HG03139 (cell line): ENCODE measurements around the gene IMMP2L.
"Not testable (repeated sequence)": the region's sequence is repeated elsewhere in the genome, so short reads cannot be mapped to it uniquely, and the experiment has no call there.

Experiments
- ATAC-seq: cut with Tn5 transposase; IDR thresholded peaks from one replicate; pipeline ENCODE4 v1.9.1; 2021; ENCODE audit not compliant: unreplicated experiment

The IMMP2L gene

DNA sequence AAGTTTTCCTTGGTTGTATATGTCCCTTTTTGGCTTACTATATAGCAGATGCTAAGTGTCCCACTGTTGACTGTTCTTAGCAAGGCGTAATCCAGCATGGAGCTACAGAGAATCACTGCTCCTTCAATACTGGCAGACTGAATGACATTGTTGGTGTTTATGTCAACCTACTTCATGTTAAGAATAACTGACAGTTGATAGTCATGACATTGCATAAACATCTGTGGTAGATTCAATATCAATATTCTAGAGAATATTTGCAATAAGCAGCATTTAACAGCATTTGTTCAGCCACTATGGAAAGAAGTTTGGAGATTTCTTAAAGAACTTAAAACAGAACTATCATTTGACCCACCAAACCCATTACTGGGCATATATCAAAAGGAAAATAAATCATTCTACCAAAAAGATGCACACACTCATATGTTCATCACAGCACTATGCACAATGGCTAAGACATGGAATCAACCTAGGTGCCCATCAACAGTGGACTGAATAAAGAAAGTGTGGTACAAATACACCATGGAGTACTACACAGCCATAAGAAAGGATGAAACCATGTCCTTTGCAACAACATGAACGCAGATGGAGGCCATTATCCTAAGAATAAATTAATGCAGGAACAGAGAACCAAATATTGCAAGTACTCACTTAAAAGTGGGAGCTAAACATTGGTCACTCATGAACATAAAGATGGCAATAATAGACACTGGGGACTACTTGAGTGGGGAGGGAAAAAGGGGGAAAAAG is 88.7 kb downstream of the IMMP2L start:
- ATAC-seq = no peak

DNA sequence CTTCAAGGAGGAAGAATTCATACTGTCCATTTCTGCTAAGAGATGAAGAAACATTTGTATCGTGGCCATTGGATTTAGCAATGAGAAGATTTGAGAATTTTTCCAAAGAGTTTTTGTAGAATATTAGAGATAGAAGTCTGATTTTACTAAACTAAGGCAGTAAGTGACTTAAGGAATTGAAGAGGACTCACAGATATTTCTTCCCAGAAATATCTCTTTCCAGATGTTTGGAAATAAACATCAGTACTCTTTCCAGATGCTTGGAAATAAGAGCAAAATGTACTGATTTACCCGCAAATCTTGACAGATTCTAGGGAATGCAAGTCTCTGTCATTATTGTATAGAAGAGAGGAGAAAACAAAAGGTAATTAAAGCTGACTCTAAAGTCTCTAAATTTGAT is 91.3 kb downstream of the IMMP2L start:
- ATAC-seq = no peak

DNA sequence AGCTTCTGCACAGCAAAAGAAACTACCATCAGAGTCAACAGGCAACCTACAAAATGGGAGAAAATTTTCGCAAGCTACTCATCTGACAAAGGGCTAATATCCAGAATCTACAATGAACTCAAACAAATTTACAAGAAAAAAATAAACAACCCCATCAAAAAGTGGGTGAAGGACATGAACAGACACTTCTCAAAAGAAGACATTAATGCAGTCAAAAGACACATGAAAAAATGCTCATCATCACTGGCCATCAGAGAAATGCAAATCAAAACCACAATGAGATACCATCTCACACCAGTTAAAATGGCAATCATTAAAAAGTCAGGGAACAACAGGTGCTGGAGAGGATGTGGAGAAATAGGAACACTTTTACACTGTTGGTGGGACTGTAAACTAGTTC is 92.4 kb downstream of the IMMP2L start:
- ATAC-seq = not testable (repeated sequence)

DNA sequence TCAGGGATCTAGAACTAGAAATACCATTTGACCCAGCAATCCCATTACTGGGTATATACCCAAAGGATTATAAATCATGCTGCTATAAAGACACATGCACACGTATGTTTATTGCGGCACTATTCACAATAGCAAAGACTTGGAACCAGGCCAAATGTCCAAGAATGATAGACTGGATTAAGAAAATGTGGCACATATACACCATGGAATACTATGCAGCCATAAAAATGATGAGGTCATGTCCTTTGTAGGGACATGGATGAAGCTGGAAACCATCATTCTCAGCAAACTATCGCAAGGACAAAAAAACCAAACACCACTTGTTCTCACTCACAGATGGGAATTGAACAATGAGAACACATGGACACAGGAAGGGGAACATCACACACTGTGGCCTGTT is 96.5 kb downstream of the IMMP2L start:
- not testable (repeated sequence) for ATAC-seq

DNA sequence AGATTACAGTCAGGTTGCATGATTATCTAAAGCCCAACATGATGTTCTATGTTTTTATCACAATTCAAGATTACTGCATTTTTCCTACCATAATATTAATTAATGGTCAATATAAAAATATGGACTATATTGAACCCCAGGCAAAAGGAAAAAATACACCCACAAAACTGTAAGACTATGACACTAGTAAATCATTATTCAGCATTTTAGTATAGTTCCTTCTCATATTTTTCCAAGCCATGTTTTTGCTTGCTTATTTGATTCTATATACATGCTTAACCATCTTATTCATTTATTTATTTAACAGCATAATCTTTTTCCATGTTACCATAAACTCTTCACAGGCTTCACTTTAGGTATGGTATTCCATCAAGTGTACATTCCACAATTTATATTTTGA is 101.6 kb downstream of the IMMP2L start:
- no peak for ATAC-seq

DNA sequence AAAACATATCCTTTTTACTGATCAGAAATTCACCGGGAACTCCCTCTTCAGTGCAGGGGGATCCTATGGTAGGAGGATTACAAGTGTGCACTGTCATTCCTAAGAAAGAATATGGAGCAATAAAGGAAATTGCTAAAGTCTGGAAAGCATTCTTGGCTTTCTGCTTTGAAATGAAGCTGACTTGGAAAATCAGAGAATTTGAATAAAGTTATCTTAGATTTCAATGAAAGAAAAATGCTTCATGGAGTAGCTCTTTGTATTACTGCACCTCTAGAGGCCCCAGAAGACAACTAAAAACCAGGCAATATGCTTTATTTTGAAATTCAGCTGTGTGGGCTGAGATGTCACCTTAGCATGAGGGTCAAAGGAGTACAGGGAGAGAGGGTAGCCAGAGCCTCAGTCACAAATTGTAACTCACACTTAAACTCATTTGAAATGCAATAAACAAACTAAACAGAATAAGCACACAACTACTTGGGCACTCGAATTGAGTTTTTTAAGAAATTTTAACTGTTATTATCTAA is 102.5 kb downstream of the IMMP2L start:
- no peak for ATAC-seq

DNA sequence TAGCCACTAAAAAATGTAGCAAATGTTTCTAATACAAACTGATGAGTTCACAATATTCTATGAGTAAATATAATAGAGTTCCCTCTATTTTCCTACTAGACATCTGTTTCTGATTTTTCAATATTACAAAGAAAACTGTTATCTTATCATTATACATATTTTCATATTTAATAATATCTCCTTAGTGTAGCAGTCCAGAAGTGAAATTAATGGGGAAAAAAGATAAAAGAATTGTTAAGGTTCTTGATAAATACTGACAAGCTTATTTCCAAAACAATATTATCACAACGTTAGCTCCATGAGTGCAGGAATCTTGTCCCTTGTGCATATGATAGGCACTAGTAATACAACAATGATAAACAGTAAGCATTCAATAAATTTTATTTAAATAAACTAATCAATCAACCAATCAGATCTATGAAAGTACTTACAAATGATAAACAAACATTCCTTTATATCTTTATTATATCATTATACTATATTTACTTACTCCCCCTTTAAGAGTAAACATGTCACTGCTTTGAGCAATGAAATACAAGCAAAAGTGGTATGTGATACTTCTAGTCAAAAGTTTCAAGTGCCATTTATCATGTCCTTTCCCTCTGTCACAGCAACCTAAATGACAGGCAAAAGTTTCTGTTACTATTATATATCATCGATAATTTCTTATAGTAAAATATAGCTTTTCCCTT is 103.1 kb downstream of the IMMP2L start:
- no peak for ATAC-seq

DNA sequence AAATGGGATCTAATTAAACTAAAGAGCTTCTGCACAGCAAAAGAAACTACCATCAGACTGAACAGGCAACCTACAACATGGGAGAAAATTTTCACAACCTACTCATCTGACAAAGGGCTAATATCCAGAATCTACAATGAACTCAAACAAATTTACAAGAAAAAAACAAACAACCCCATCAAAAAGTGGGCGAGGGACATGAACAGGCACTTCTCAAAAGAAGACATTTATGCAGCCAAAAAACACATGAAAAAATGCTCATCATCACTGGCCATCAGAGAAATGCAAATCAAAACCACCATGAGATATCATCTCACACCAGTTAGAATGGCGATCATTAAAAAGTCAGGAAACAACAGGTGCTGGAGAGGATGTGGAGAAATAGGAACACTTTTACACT is 111.6 kb downstream of the IMMP2L start:
- not testable (repeated sequence) for ATAC-seq

DNA sequence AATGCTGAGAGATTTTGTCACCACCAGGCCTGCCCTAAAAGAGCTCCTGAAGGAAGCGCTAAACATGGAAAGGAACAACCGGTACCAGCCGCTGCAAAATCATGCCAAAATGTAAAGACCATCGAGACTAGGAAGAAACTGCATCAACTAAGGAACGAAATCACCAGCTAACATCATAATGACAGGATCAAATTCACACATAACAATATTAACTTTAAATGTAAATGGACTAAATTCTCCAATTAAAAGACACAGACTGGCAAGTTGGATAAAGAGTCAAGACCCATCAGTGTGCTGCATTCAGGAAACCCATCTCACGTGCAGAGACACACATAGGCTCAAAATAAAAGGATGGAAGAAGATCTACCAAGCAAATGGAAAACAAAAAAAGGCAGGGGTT is 114.8 kb downstream of the IMMP2L start:
- ATAC-seq = not testable (repeated sequence)

DNA sequence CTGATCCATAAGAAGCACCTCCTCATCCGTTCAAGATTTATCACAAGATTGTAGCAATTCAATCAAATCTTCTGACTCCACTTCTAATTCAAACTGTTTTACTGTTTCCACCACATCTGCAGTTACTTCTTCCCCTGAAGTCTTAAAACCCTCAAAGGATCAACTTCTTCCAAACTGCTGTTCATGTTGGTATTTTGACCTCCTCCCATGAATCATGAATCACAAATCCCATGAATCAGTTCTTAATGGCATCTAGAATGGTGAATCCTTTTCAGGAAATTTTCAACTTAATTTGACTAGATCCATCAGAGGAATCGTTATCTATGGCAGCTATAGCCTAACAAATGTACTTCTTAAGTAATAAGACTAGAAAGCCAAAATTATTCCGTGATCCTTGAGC is 122.3 kb downstream of the IMMP2L start:
- ATAC-seq = no peak

DNA sequence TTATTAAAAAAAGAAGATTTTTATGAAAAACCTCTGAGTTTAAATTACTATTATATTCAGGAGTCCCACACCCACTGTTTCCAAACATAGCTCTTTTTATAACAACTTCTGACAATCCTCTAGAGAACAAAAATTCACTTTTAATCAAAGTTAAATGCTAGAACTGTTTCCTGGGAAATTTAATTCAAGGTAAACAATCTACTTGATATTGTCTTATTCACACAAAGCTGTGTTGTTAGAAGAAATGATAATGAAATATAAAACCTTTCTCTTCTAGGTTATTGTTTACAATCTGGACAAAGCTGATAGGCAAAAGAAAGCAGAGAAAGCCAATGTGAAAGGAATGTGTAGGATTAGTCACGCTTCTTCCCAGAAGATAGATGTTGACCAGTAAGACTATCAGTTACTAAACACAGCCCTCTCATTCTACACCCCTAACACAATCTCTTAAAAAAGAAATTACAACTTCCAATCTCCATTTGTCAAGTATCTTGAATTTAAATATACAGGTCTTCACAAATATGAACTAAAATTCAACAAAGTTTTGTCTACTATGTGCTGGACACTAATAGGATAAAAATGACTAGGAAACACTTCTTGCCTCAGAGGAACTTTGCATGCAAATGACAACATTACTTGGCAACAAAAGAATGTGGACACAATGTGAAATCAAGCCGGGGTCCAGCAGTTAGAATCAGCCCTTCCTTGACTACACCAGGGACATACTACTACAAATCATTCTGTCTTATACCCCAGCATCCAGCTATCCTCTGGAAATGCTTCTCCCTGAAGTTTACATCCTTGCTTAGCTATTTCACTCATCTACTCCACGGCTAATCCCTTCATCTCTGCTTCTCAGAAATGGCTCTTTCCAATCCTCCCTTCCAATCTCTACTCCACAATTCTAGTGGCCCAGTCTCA is 123.7 kb downstream of the IMMP2L start:
- no peak for ATAC-seq

DNA sequence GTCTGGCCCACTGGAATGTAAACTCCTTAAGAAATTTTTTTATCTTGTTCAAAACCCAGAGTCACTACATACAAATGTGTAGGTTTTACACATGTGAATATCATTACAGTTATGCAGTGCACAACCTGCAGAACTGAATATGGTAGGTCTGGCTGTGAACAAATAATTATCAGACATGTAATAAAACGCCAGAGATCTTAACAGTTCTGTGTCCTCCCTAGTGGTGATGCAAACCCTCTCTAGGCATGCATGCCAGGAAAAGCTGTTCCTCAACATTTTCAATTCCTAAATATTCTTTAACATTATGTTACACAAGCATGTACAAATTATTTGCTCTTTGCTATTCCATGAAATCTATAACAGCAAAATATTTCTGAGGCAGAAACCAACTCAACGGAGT is 124.6 kb downstream of the IMMP2L start:
- ATAC-seq = no peak

DNA sequence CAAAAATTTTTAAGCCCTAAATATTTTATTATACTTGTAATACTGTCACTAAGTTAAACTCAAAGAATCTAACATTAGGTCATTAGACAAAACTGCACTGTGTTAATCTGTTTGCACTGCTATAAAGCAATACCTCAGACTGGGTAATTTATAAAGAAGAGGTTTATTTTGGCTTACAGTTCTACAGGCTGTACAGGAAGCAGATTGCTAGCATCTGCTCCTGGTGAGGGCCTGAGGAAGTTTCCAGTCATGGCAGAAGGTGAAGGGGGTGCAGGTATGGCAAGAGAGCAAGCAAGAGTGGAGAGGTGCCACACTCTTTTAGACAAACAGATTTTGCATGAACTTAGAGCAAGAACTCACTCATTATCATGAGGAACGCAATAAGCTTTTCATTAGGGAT is 125.7 kb downstream of the IMMP2L start:
- ATAC-seq = no peak

DNA sequence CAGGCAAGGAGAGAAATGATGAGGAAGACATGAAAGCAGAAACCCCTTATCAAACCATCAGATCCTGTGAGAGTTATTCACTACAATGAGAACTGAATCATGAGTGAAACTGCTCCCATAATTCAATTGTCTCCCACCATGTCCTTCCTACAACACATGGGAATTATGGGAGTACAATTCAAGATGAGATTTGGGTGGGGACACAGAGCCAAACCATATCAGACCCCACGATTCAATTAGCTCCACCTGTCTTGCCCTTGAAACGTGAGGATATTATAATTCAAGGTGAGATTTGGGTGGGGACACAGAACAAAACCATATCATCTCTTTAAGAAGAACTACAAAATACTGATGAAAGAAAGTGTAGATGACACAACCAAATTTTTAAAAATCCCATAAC is 128.9 kb downstream of the IMMP2L start:
- no peak for ATAC-seq

DNA sequence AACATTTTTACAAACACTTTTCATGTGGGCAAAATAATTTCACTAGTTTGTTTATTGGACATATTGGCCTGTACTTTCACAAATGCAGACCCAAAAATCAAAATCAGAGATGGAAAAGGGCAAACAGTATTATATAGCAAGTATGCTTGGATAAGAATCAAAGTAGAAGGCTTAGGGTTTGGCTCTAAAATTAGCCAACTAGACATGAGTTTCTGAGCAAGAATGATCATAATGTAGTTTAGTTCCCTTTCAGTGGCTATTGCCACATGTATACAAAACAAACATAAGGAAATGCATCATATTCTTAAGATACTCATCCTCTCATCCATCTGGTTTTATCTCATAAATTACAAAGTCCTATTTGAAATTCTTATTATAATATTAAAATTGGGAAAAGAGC is 132.5 kb downstream of the IMMP2L start:
- no peak for ATAC-seq

DNA sequence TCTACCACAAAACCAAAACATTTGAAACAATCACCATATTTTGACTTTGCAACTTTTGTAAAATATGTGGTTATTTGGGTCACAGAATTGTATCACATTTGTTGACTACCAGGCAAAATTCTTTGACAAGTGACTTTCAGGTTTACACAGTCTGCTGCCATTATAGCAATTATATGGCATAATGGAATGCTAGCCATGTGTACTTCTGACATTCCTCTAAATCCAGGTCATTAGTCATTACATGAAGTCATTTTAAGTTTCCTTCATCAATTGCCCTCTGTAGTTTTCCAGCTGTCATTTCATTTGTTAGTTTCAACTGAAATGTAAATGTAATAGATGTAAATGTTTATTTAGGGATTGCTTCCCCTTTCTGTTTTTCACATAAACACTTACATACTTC is 137.5 kb downstream of the IMMP2L start:
- no peak for ATAC-seq

DNA sequence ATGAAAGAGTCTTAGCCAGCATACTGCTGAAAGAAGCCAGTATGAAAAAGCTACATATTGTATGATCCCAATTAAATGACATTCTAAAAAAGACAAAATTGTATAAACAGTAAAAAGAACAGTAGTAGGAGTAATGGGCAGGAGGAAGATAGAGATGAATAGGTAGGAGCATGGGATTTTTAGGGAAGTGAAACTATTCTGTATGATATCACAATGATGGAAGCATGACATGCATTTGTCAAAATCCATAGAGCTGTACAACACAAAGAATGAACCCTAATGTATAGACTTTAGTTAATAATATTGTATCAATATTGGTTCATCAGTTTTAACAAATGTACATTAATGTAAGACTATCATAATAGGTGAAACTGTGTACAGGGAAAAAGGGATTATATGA is 147.9 kb downstream of the IMMP2L start:
- no peak for ATAC-seq

DNA sequence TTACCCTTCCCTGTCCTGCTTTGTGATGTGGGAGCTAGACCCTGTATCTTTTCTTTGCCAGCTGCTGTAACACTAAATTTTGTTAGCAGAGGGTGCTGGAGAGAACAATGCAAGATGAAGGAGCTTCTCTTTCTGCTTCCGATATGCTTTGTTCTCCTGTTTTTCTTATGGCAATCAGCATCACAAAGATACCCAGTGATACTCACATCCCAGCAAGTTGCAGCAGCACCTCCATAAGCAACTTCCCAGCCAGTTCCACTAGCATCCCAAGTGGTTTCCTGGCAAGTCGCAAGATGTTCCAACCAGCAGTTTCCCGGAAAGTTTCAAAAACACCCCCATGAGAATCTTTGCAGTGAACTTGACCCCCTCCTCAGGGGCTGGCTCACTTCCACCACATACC is 148.6 kb downstream of the IMMP2L start:
- no peak for ATAC-seq

DNA sequence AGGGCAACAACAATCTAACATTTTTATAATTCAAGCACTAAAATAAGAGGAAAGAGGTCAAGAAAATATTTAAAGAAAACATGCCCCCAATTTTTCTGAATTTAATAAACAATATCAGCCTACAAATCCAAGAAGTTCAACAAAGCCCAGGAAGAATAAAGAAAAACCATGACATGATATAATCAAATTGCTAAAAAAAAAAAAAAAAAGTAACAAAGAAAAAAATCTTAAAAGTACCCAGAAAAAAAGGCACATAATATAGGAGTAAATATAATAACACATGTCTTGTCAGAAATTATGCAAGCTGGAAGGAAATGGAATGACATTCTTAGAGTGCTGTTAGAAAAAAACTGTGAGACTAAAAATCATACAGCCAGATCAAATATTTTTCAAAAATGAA is 151.4 kb downstream of the IMMP2L start:
- ATAC-seq = no peak

DNA sequence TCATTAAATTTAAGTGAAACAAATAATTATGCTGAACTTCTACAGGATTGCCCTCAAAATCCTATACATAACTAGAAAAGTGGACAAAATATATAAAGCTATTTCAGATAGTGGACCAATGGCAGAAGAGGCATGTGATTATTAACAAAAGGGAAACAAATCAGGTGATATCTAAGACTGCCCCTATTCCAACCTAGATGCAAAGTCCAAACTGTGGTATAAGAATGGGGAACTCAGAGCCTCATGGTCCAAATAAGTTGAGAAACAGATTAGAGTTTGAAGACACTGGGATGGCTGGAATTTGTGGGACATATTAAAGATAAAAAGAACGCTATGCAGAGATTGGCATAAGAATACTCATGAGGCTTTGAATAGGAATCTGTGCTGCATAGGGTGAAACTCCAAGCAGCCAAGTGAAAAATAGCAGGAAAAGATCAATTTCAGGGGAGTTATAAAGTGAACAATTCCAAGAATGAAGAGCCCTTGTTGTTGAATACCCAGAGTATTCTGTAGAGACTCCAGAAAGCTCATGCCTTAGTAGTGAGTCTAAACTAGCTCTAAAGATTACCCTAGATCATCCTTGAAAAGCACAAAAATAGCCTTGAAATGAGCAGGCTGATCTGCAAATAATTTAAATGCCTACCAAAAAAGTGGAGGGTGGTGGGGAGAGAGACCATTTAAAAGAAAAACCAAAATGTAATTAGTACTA is 152.4 kb downstream of the IMMP2L start:
- ATAC-seq = no peak

DNA sequence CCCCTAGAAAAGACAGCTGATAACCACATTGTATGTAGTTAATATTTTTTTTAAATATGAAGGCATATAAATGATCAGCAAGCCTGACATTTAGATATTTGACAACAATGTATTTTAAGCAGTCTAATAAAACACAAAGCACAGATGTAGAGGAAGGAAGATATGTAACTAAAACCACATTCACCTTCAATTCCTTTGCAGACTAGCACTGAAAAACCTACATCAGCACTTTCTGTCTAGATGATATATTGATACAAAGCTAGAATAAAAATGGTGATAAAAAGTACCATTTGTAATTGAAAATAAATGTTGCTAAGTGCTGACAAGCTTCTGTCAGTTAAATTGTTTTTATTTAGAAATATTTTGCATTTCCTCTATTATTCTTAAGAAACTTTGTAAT is 153.6 kb downstream of the IMMP2L start:
- ATAC-seq = no peak
